HG03571 (cell line): Measurements from ENCODE around the gene MACROD1.
"Not testable (repeated sequence)": the region's sequence is repeated elsewhere in the genome, so short reads cannot be mapped to it uniquely, and the experiment has no call there.

Experiments
- ATAC-seq: cut with Tn5 transposase; IDR thresholded peaks from one replicate; pipeline ENCODE4 v1.9.1; 2021; ENCODE audit not compliant: unreplicated experiment

The MACROD1 gene

DNA sequence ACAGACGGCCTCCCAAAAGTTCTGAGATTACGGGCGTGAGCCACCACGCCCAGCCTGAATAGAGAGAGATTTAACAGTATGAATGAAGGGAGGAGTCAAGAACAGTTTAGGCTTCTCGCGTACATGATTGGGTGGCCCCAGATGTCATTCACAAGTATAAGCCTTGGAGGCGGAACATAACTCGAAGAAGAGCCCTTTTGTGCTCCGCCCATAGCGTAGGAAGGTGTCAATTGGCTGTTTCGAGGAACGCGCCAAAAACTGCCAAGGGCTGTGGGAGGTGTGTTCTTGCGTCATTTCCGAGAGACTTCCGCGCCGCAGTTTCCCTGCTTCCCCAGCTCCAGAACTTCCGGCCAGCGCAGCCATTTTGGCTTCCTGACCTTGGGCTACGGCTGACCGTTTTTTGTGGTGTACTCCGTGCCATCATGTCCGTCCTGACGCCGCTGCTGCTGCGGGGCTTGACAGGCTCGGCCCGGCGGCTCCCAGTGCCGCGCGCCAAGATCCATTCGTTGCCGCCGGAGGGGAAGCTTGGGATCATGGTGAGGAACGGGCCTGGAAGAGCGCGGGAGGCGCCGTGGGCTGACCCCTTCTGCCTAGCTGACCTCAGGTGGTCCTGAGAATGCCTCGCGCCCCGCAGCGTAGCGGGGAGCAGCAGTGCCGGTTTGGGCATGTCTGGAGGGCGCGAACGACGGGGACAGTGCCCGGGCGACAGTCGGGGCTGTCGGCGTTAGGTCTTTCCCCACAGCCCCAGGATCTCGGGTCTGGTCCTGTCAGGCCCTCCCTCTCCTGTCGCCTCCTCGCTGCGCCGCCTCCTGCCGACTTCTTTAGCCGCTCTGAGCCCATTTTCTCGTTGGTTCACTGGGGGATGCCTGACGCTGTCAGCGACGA is 191.4 kb downstream of the MACROD1 start, which contains the start of gene COX8A:
Gene COX8A (plus strand): TSS at position 362 of the 885 bp plus-strand sequence. CDS start 61 bp downstream, at position 423.
- peak; percentile 95 for ATAC-seq

DNA sequence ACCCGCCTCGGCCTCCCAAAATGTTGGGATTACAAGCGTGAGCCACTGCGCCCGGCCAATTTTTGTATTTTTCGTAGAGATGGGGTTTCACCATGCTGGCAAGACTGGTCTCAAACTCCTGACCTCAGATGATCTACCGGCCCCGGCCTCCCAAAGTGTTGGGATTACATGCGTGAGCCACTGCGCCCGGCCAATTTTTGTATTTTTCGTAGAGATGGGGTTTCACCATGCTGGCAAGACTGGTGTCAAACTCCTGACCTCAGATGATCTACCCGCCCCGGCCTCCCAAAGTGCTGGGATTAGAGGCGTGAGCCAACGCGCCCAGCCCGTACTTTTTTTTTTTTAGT is 192.0 kb downstream of the MACROD1 start:
- ATAC-seq: not testable (repeated sequence)

DNA sequence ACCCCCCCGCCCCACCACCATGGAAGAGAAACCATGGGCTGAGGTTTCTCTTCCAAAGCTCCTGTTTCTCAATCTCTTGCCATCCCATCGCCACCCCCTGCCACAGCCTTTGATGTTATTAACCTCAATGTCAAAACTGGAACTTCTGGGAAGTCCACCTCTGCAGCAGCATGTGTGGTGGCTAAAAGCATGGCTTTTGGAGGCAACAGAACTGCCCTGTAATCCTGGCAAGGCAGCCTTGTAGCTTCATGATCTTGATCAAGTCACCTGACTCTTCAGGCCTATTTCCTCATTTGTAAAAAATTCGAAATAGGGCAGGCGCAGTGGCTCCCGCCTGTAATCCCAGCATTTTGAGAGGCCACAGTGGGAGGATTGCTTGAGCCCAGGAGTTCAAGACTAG is 195.0 kb downstream of the MACROD1 start:
- ATAC-seq: no peak

DNA sequence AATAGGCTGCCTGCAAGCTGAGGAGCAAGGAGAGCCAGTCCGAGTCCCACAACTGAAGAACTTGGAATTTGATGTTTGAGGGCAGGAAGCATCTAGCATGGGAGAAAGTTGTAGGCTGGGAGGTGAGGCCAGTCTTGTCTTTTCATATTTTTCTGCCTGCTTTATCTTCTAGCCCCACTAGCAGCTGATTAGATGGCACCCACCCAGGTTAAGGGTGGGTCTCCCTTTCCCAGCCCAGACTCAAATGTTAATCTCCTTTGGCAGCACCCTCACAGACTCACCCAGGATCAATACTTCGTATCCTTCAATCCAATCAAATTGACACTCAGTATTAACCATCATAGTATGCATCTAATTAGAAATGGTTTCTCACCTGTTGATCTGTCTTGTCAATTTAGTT is 196.5 kb downstream of the MACROD1 start:
- no peak for ATAC-seq

DNA sequence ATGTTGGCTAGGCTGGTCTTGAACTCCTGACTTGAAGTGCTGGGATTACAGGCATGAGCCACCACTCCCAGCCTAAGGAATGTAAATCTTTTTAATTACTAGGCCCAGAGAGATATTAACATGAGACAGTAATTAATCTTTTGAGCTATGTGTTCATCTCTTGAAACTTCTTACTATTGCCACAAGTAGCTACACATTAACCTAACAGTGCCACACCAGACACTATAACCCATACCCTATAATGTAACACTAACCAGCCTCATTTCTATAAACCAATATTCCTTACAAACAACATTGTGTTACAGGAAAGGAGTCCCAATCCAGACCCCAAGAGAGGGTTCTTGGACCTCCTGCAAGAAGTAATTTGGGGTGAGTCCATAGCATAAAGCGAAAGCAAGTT is 199.5 kb downstream of the MACROD1 start:
- ATAC-seq: no peak

DNA sequence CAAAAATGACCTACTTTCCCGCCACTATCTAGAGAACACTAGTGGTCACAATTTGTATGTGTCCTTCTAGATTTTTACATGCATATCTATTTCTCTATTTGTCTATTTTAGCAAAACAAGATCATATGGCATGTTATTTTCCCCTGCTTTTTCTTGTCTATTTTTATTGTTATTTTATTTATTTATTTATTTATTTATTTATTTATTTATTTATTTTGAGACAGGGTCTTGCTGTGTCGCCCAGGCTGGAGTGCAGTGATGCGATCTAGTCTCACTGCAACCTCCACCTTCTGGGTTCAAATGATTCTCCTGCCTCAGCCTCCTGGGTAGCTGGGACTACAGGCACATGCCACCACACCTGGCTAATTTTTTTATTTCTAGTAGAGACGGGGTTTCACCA is 202.0 kb downstream of the MACROD1 start:
- not testable (repeated sequence) for ATAC-seq

DNA sequence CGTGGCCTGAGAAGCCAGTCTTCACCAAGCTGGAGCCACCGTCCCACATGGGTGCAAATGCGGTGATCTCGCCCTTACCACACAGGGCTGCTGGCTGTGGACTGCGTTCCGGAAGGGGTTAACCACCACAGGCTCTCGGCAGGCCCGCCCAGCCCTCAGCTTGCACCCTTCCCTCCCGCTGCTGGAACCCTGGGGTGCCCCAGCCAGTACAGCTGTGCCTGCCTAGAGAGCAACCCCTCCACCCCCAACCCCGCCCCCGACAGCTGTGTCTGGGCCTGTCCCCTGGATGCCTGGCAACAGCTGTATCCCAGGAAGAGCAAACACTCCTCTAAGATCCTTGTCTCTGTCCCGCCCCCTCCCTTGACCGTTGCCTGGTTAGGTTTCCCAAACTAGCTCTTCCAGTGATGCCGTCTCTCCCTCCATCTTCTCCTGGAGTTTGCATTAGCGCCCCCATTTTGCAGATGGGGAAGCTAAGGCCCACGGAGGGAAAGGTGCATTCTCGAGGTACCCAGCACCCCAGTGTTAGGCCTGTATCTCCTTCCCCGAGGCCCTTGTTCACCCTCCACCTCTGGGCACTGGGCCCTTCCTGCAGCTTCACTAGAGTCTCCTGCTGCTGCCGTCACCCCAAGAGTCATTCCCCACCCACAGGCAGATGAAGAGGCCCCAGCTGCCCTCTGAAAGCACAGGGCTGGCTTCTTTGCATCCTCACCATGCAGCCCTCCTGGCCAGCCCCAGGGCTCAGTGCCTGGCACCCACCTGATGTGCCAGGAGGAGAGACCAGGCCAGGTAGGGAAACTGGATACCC is 204.1 kb downstream of the MACROD1 start:
- ATAC-seq: no peak

DNA sequence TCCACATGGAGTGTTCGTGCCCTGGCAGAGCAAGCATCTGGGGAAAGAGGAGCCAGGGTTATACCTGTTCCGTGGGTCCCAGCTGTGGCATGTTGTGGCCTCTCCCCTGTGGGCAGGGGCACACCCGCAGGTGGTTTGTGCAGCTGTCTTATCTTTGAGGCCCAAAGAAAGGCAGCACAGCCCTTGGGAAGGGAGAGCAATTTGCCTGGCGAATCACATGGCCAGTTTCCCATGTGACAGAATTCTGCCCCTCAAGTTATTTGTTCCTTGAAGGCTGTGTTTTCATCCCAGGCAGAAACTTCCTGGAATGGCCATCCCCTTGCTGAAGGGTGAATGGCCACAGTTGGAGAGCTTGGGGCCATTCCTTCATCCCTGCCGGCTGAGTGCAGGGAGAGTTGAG is 207.9 kb downstream of the MACROD1 start:
- no peak for ATAC-seq

DNA sequence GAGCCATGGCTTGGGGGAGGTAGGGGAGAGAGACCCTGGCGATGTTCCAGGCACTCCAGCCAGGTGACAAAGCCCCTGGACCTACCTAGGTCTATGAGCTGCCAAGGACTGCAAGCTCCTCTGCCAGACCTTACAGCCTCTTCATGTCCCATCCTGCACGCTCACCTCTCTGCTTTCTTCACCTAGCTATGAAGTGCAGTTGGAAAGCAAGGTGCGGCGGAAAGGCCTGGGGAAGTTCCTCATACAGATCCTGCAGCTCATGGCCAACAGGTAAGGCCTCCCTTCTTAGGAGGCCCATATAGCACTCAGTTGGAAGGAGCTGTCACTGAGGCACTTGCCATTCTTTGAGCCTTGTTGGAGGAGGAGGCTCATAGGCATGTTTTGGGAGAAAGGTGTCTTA is 213.3 kb downstream of the MACROD1 start:
- ATAC-seq: no peak

DNA sequence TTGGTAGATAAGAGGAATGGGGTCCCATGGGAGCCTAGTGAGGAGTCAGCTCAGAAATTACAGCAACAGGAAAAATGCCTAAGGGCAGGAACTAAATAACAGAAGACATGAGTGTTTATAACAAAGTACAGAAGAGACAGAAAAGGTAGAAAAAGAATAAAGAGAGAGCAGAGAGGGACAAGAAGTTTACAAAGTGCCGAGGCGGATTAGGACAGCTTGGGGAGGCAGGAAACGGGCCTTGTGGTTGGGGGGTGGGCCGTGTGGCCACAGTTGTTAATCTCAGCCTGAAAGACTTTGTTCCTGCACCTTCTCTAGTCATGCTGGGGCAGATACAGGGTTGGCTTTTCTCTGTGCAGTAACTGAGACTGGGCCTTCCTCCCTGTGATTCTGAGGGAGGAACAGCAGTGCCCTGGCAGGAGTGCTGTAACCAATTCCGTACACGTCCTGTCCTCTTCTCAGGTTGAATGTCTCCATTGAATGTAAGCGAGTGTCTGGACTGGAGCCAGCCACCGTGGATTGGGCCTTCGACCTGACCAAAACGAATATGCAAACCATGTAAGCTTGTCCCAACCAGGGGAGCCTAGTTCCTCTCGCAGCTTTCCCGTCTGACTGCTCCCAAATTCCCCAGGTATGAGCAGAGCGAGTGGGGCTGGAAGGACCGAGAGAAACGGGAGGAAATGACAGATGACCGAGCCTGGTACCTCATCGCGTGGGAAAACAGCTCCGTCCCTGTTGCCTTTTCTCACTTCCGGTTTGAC is 214.0 kb downstream of the MACROD1 start:
- ATAC-seq: no peak
